K562 (cell line): ENCODE results near the gene FMOD. TPM values are rescaled to one million over a fixed set of nuclear protein-coding genes. Genes with fewer than 3 reads are reported as not detected.

Source experiments
- BMI1 ChIP-seq: fragments of 150-350 bp; IDR thresholded peaks from 2 replicates; pipeline ENCODE4 v1.6.1; 2014; ENCODE audit warnings: low read length
- CEBPG ChIP-seq, 3 experiments: fragments of 200-800 bp in 1 of 3; sonication (Bioruptor generic) in 1 of 3; sonication (generic) in 1 of 3; formaldehyde crosslinking in 1 of 3; IDR thresholded peaks in 2 of 3; conservative IDR thresholded peaks in 1 of 3; 2 replicates each; pipeline versions ENCODE4 v1.6.1 to v1.8.0; 2016 to 2022; ENCODE audit warnings: missing compliant biosample characterization in 2 of 3, missing genetic modification characterization in 2 of 3, mild to moderate bottlenecking in 1 of 3, missing genetic modification reagents in 1 of 3
- CHAMP1 ChIP-seq: fragments of 450-650 bp; IDR thresholded peaks from 2 replicates; pipeline ENCODE4 v1.6.1; 2016; ENCODE audit warnings: mild to moderate bottlenecking
- EP400 ChIP-seq: fragments of 450-650 bp; IDR thresholded peaks from 2 replicates; pipeline ENCODE4 v1.6.1; 2017; ENCODE audit warnings: antibody characterized with exemption, mild to moderate bottlenecking, moderate library complexity
- FOXA1 ChIP-seq: fragments of 450-650 bp; IDR thresholded peaks from 2 replicates; pipeline ENCODE4 v1.6.1; 2016; ENCODE audit warnings: mild to moderate bottlenecking, borderline replicate concordance
- FOXP1 ChIP-seq: sonication (generic); formaldehyde crosslinking; IDR thresholded peaks from 2 replicates; pipeline ENCODE4 v1.8.0; 2022; ENCODE audit warnings: mild to moderate bottlenecking, missing genetic modification reagents
- HMGN3 ChIP-seq: IDR thresholded peaks from 2 replicates; pipeline ENCODE4 v1.6.1; 2011; ENCODE audit warnings: borderline replicate concordance, low read depth, mild to moderate bottlenecking, mixed read lengths, low read length; ENCODE audit not compliant: insufficient read length; ENCODE audit errors: extremely low read depth
- JUN ChIP-seq, 2 experiments: sonication (generic) in 1 of 2; formaldehyde crosslinking in 1 of 2; IDR thresholded peaks; 2 replicates each; pipeline versions ENCODE4 v1.6.1 to v1.8.0; 2012 to 2022; ENCODE audit warnings: borderline replicate concordance in 2 of 2, mild to moderate bottlenecking in 2 of 2, improper control_type of control experiment in 1 of 2, low read depth in 1 of 2, low read length in 1 of 2, missing genetic modification reagents in 1 of 2
- KDM1A ChIP-seq, 2 experiments: fragments of 450-650 bp; IDR thresholded peaks; 2 replicates each; pipeline ENCODE4 v1.6.1; 2016; ENCODE audit warnings: mild to moderate bottlenecking in 2 of 2
- RBM22 ChIP-seq: fragments of 200-400 bp; formaldehyde crosslinking; IDR thresholded peaks from 2 replicates; pipeline ENCODE4 v1.6.1; 2018; ENCODE audit warnings: low read length, low read depth; ENCODE audit not compliant: poor library complexity, severe bottlenecking
- RUNX1 ChIP-seq: sonication (generic); IDR thresholded peaks from 2 replicates; pipeline ENCODE4 v1.6.1; 2016; ENCODE audit warnings: antibody characterized with exemption, low read depth
- TEAD1 ChIP-seq, 2 experiments: fragments of 450-650 bp in 1 of 2; sonication (generic) in 1 of 2; formaldehyde crosslinking; IDR thresholded peaks; 2 replicates each; pipeline versions ENCODE4 v1.4.0 to v1.8.0; 2020 to 2022; ENCODE audit warnings: mild to moderate bottlenecking in 2 of 2, missing genetic modification reagents in 1 of 2
- ZBTB11 ChIP-seq, 3 experiments: fragments of 200-800 bp in 1 of 3; fragments of 250-450 bp in 1 of 3; fragments of 450-650 bp in 1 of 3; sonication (Bioruptor Pico) in 1 of 3; sonication (Bioruptor generic) in 1 of 3; formaldehyde crosslinking in 1 of 3; IDR thresholded peaks; 2 replicates each; pipeline versions ENCODE4 v1.6.1 to v1.8.0; 2016 to 2022; ENCODE audit warnings: mild to moderate bottlenecking in 2 of 3, missing genetic modification characterization in 2 of 3, missing compliant biosample characterization in 1 of 3, moderate library complexity in 1 of 3
- ZNF347 ChIP-seq: fragments of 450-650 bp; formaldehyde crosslinking; IDR thresholded peaks from 2 replicates; pipeline ENCODE4 v1.4.0; 2020; ENCODE audit warnings: low read depth, mild to moderate bottlenecking, moderate library complexity
- ZNF707 ChIP-seq: fragments of 250-450 bp; sonication (Bioruptor Pico); conservative IDR thresholded peaks from 2 replicates; pipeline ENCODE4 v1.8.0; 2022; ENCODE audit warnings: inconsistent platforms, mild to moderate bottlenecking, moderate library complexity
- ZNF778 ChIP-seq: fragments of 450-650 bp; formaldehyde crosslinking; IDR thresholded peaks from 2 replicates; pipeline ENCODE4 v1.4.0; 2020; ENCODE audit warnings: mild to moderate bottlenecking, moderate library complexity
- polyA plus RNA-seq, 8 experiments: library from polyadenylated mRNA; depleted of rRNA in 4 of 8; stranded (reverse) in 5 of 8; unstranded in 3 of 8; fragments of >200 nt; fragmentation: Nextera tagmentation in 2 of 8; fragmentation: Illumina TruSeq in 1 of 8; extraction: Ambion mirVana in 2 of 8; extraction: Trizol in 1 of 8; gene quantifications; 2 replicates each; pipeline versions ENCODE4 v1.2.1 to v1.2.3, GENCODE V29; 2011 to 2014; ENCODE audit warnings: inconsistent platforms in 1 of 8, missing spikeins in 1 of 8
- total RNA-seq, 7 experiments: library from RNA; depleted of rRNA in 6 of 7; stranded (reverse); fragments of >200 nt in 6 of 7; fragmentation: Illumina TruSeq in 2 of 7; extraction: Trizol in 2 of 7; gene quantifications; 2 replicates each; pipeline versions ENCODE4 v1.2.1 to v1.2.3, GENCODE V29; 2011 to 2021; ENCODE audit warnings: low replicate concordance in 1 of 7
- TF ChIP-seq, protein P1 (sequence below): fragments of 450-650 bp; IDR thresholded peaks from 2 replicates; pipeline ENCODE4 v1.6.1; 2017; ENCODE audit warnings: mild to moderate bottlenecking, moderate library complexity

The FMOD gene
- total and polyA plus RNA-seq, 9 of the 15 experiments (the other 6 are each of a cell fraction or from before 2014, with no cell fraction given), result 0.03 to 0.13 (median 0.03) TPM; not detected in 6

GRCh38 chr1:203300441-203301330 is 50.2 kb downstream of the FMOD start (continued):
- peak; percentile 37 for TF ChIP-seq CEBPG (CRISPR knock-in tag; IDR thresholded peaks at IDR 0.05)
- TF ChIP-seq CEBPG (tag; conservative IDR thresholded peaks at IDR 0.05 in 1 of 2, IDR thresholded peaks at IDR 0.05 in 1 of 2), result peak; percentile 60 to 66
- peak; percentile 24; the same call in 1 of the 2 replicates for TF ChIP-seq JUN (IDR thresholded peaks at IDR 0.05; ENCODE audit: borderline replicate concordance, low read depth, low read length)
- no peak for TF ChIP-seq JUN (CRISPR knock-in tag; IDR thresholded peaks at IDR 0.05; ENCODE audit: borderline replicate concordance)
- TF ChIP-seq ZBTB11 (CRISPR knock-in tag; IDR thresholded peaks at IDR 0.05), result peak in 1 of 3 experiments; percentile 79; a peak in 2 of 6 replicates
- TF ChIP-seq KDM1A (IDR thresholded peaks at IDR 0.05), result peak; percentile 94 to 96
- TF ChIP-seq ZNF347 (CRISPR knock-in tag), result no peak
- TF ChIP-seq ZNF707 (CRISPR knock-in tag), result no peak
- TF ChIP-seq BMI1, result no peak
- peak; percentile 84; the same call in 1 of the 2 replicates for TF ChIP-seq RUNX1
- TF ChIP-seq RBM22, result no peak
- TF ChIP-seq FOXP1 (CRISPR knock-in tag), result no peak
- no peak for TF ChIP-seq ZNF778 (CRISPR knock-in tag)
- no peak for TF ChIP-seq FOXA1
- TF ChIP-seq EP400, result peak; percentile 48
- TF ChIP-seq TEAD1 (CRISPR knock-in tag; IDR thresholded peaks at IDR 0.05), result peak in 1 of 2 experiments; percentile 67; a peak in 2 of 4 replicates
- no peak for TF ChIP-seq CHAMP1
- peak; percentile 73 for TF ChIP-seq HMGN3
- TF ChIP-seq, protein P1, sequence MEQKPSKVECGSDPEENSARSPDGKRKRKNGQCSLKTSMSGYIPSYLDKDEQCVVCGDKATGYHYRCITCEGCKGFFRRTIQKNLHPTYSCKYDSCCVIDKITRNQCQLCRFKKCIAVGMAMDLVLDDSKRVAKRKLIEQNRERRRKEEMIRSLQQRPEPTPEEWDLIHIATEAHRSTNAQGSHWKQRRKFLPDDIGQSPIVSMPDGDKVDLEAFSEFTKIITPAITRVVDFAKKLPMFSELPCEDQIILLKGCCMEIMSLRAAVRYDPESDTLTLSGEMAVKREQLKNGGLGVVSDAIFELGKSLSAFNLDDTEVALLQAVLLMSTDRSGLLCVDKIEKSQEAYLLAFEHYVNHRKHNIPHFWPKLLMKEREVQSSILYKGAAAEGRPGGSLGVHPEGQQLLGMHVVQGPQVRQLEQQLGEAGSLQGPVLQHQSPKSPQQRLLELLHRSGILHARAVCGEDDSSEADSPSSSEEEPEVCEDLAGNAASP, result no peak
